Adipose tissue (tissue), 3 donors: ENCODE results near the gene DHRSX. TPM values are rescaled to one million over a fixed set of nuclear protein-coding genes. Genes with fewer than 3 reads are reported as not detected.
"Not testable (repeated sequence)": the region's sequence is repeated elsewhere in the genome, so short reads cannot be mapped to it uniquely, and the experiment has no call there.

Source experiments
- H3K27ac ChIP-seq: one replicate; pipeline ENCODE4 v1.5.1; 2013; ENCODE audit warnings: low read depth, low read length
- WGBS, 3 donors: extraction: QIAGEN DNeasy Blood & Tissue Kit; methylation state at CpG; one replicate each; pipeline ENCODE4 v1.1.7; 2013; 5-methylcytosine and 5-hydroxymethylcytosine counted together
- polyA plus RNA-seq, 3 donors: library from polyadenylated mRNA; stranded (reverse); fragments of 200-250 nt; gene quantifications; one replicate each; pipeline ENCODE4 v1.2.3, GENCODE V29; 2013
- donor health status: healthy with polysubstance abuse.
- donor health status: Bipolar disorder and iron deficiency.
- donor health status: healthy.

Gene DHRSX
- polyA plus RNA-seq, 3 donors: 9.0 to 22.4 (median 16.5) TPM

GRCh38 chrX:2360731-2361130 is 140.0 kb downstream of the DHRSX start:
- 82 to 88% (median 82%) methylated on average over 9 of the region's 9 CpGs for WGBS, 3 donors
- H3K27ac ChIP-seq: no peak overlapping the region

GRCh38 chrX:2359522-2359921 is 141.3 kb downstream of the DHRSX start:
- WGBS, 3 donors: 84 to 99% (median 95%) methylated on average over 4 of the region's 4 CpGs

GRCh38 chrX:2351999-2352995 is 148.5 kb downstream of the DHRSX start:
- 89 to 95% (median 93%) methylated on average over 19 of the region's 19 CpGs for WGBS, 3 donors
- H3K27ac ChIP-seq: no peak overlapping the region

More at GRCh38 chrX:2359522-2359921, 141.3 kb downstream of the DHRSX start:
- H3K27ac ChIP-seq: not testable (repeated sequence)

- H3K27ac ChIP-seq: no peak overlapping the region
Measured at GRCh38 chrX:2351321-2351720, 149.5 kb downstream of the DHRSX start.

GRCh38 chrX:2350703-2351102 is 150.1 kb downstream of the DHRSX start:
- not testable (repeated sequence) for H3K27ac ChIP-seq
- 83 to 98% (median 88%) methylated on average over 4 of the region's 4 CpGs for WGBS, 3 donors

DNA sequence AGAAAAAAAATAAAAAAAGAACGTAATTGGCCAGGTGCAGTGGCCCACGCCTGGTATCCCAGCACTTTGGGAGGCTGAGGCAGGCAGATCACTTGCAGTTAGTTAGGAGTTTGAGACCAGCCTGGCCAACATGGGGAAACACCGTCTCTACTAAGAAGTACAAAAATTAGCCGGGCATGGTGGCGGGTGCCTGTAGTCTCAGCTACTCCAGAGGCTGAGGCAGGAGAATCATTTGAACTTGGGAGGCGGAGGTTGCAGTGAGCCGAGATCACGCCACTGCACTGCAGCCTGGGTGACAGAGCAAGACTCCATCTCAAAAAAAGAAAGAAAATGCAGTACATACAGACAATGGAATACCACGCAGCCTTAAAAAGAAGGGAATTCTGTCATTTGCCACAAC is 150.7 kb downstream of the DHRSX start:
- WGBS, 3 donors: 97% methylated on average over 9 of the region's 9 CpGs
- H3K27ac ChIP-seq: not testable (repeated sequence)

DNA sequence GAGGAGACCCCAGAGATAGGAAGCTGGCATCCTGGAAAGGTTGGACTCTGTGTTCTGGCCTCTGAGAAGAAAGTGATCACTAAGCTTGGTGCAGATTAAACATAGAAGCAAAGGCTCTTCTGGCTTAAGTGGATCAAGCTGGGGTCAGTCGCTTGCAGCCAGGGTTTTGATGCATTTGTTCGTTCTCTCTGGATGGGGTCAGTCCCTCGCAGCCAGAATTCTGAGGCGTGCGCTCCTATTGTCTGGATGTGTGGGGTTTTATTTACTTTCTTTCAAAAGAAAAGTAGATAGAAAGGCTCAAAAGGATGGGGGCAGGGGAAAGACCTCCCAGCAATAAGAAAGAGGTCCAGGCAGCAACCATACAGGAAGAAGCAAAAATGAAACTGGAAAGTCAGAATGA is 152.6 kb downstream of the DHRSX start:
- 70 to 96% (median 95%) methylated on average over 5 of the region's 5 CpGs for WGBS, 3 donors
- H3K27ac ChIP-seq: no peak overlapping the region

DNA sequence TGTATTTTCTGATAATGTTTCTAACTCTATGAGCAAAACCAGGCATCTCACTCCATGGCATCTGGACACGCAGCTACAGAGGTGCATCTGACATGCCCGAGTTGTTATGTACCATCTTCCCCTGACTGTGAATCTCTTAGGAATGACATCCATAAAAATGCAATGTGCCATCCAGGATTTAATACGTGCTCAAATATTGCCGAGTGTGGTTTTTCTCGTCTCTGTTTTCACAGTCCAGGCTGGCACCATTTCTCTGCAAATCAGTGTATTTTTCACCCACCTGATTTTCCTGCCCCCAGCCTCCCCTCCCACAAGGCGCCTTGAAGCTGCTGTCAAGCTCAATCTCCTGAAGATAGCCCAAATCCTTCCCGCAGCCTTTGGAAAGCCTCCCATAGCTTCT is 154.6 kb downstream of the DHRSX start:
- H3K27ac ChIP-seq: no peak overlapping the region
- WGBS, 3 donors: 81 to 86% (median 84%) methylated on average over 7 of the region's 7 CpGs

GRCh38 chrX:2345562-2345961 is 155.2 kb downstream of the DHRSX start:
- 84 to 100% (median 99%) methylated on average over 4 of the region's 4 CpGs for WGBS, 3 donors
- H3K27ac ChIP-seq: no peak overlapping the region

DNA sequence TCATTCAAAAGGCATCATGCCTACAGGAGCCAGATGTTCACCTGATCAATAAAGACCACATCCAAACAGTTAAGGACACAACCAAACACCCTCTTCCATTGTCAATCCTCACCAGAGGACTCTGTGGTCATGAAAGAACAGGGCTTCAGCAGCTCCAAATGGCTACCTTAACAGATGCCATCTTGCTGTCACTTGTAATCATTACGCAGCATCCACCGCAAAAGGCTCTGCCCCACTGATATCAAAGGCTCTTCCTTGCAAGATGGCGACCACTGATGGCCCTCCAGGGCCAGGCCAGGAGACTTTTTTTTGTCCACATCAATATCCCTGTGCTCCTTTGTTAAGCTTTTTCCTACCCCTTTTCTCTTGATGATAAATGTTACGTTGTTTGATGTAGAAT is 157.4 kb downstream of the DHRSX start:
- 97 to 99% (median 98%) methylated on average over 4 of the region's 4 CpGs for WGBS, 3 donors
- no peak overlapping the region for H3K27ac ChIP-seq

- H3K27ac ChIP-seq: no peak overlapping the region
- 67 to 90% (median 83%) methylated on average over 7 of the region's 7 CpGs for WGBS, 3 donors
Measured at GRCh38 chrX:2342874-2343273, 157.9 kb downstream of the DHRSX start.

DNA sequence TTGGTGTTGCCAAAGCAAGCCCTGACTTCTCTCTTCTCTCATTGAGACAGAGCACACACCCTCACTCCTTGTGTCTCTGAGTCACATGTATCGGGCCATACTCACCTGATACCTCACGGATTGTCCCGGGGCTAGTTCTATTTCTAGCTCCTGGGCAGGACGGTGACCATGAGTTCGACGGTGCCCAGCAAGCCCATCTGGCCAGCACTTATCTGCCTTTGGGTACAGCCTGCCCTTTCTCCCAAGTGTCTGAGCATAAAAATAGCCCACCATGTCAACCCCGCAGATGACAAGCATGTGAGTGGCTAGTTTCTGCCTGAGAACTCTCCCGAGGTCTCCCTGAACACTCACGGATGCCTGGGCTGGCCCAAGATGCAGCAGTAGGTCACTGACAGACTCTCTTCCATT is 158.5 kb downstream of the DHRSX start:
- H3K27ac ChIP-seq: no peak overlapping the region
- 78 to 95% (median 91%) methylated on average over 9 of the region's 9 CpGs for WGBS, 3 donors

GRCh38 chrX:2340991-2341390 is 159.8 kb downstream of the DHRSX start:
- WGBS, 3 donors: 91 to 97% (median 92%) methylated on average over 7 of the region's 7 CpGs
- H3K27ac ChIP-seq: no peak overlapping the region

DNA sequence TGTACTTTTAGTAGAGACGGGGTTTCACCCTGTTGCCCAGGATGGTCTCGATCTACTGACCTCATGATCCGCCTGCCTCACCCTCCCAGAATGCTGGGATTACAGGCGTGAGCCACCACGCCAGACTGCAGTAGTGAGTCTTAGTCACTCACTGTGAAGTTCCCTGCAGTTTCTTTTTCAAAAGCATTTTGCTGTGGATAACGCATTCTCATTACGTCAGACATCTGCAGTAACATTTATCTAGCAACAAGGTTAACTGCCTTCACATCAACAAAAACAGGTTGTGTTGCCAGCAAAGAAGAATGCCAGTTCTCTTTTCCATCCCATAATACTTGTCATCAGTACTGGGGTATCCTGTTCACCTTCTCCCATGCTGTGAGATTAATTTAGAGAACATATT is 164.6 kb downstream of the DHRSX start:
- H3K27ac ChIP-seq: no peak overlapping the region
- WGBS, 3 donors: 89 to 98% (median 94%) methylated on average over 7 of the region's 7 CpGs

GRCh38 chrX:2334237-2334636 is 166.5 kb downstream of the DHRSX start:
- 89 to 98% (median 93%) methylated on average over 9 of the region's 9 CpGs for WGBS, 3 donors
- no peak overlapping the region for H3K27ac ChIP-seq

GRCh38 chrX:2332252-2332651 is 168.5 kb downstream of the DHRSX start:
- no peak overlapping the region for H3K27ac ChIP-seq
- 79 to 90% (median 86%) methylated on average over 4 of the region's 4 CpGs for WGBS, 3 donors

DNA sequence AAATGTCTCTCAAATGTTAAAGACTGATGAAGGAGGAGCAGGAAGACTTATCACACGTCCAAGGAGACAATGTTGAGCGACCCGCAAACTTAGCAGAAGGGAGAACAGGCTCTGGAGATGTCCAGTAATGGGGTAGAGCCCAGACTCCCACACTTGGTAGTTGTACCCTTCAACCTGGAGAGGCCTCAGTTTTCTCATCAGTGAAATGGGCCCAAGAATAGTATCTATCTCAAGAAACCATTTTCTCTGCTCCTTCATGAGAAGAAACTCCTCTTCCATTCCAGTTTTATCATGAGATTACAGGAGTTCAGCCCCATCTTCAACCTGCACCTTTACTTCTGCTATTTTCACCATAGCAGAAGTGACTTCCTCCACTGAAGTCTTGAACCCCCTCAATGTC is 169.9 kb downstream of the DHRSX start:
- 91 to 94% (median 92%) methylated on average over 3 of the region's 3 CpGs for WGBS, 3 donors
- H3K27ac ChIP-seq: no peak overlapping the region

DNA sequence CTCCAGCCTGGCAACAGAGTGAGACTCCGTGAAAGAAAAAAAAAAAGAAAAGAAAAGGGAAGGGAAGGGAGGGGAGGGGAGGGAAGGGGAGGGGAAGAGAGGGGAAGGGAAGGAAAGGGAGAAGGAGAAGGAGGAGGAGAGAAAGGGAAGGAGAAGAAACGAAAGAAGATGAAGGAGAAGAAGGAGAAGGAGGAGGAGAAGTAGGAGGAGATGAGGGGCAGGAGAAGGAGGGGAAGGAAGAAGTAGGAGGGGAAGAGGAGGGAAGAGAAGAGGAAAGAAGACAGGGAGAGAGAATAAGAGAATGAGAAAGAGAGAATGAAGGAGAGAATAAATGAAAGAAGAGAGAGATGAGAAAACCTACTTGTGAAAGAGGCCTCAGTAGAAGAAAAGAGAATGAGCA is 170.3 kb downstream of the DHRSX start:
- H3K27ac ChIP-seq: no peak overlapping the region
- WGBS, 3 donors: 50 to 71% (median 51%) methylated on average over 2 of the region's 2 CpGs

- 93 to 97% (median 97%) methylated on average over 5 of the region's 5 CpGs for WGBS, 3 donors
- H3K27ac ChIP-seq: no peak overlapping the region
Measured at GRCh38 chrX:2327423-2327822, 173.4 kb downstream of the DHRSX start.
